Measurements from ENCODE around the gene ARL13B.

The ARL13B gene

GRCh38 chr3:94076055-94076454 is 96.1 kb downstream of the ARL13B start:
- no peak for TF ChIP-seq SIN3A (IDR thresholded peaks at IDR 0.05; ENCODE audit: borderline replicate concordance, insufficient read depth, low read length)
- no peak for TF ChIP-seq REST (IDR thresholded peaks at IDR 0.05; ENCODE audit: insufficient read depth in 1 of 2, low read depth in 2 of 2, low read length in 2 of 2)
- no peak for TF ChIP-seq FOXP2 (optimal IDR thresholded peaks at IDR 0.05; ENCODE audit: borderline replicate concordance, extremely low read depth, extremely low read length, insufficient read depth)
- TF ChIP-seq POLR2AphosphoS5 (IDR thresholded peaks at IDR 0.05; ENCODE audit: low read depth, low read length), result no peak
- TF ChIP-seq TAF1 (IDR thresholded peaks at IDR 0.05; ENCODE audit: borderline replicate concordance, insufficient read depth, low read length), result no peak

- TF ChIP-seq TAF1 (IDR thresholded peaks at IDR 0.05; ENCODE audit: borderline replicate concordance, insufficient read depth, low read length), result no peak
- TF ChIP-seq SIN3A (IDR thresholded peaks at IDR 0.05; ENCODE audit: borderline replicate concordance, insufficient read depth, low read length), result no peak
- no peak for TF ChIP-seq FOXP2 (optimal IDR thresholded peaks at IDR 0.05; ENCODE audit: borderline replicate concordance, extremely low read depth, extremely low read length, insufficient read depth)
- no peak for TF ChIP-seq POLR2AphosphoS5 (IDR thresholded peaks at IDR 0.05; ENCODE audit: low read depth, low read length)
- no peak for TF ChIP-seq REST (IDR thresholded peaks at IDR 0.05; ENCODE audit: insufficient read depth in 1 of 2, low read depth in 2 of 2, low read length in 2 of 2)
Measured at GRCh38 chr3:94081884-94082283, 101.9 kb downstream of the ARL13B start.

DNA sequence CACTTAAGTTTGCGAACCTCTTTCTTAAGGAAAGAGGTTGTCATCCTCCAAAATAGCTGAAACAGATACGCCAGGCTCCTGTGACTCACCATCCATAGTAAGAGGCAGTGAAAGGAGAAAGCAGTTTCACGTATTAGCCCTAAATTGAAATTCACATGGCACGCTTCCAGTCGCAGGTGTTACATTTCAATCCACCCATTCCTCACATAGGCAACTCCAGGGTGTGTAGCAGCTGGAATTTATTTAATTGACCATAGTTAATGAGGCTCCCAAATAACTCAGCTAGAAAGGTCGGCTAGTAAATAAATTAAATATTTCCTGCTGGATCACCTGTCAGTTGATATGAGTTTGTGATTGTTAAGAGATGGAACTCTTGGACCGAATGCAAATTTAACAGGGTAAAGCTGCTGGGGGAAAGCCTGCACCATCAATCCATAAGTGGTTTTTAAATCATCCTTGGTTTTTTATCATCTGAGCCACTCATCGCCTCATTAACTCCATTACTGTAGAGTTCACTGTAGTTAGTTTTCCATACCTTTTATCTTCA is 102.5 kb downstream of the ARL13B start:
- TF ChIP-seq TAF1 (IDR thresholded peaks at IDR 0.05; ENCODE audit: borderline replicate concordance, insufficient read depth, low read length) (no peak), SIN3A (IDR thresholded peaks at IDR 0.05; ENCODE audit: borderline replicate concordance, insufficient read depth, low read length) (no peak), POLR2AphosphoS5 (IDR thresholded peaks at IDR 0.05; ENCODE audit: low read depth, low read length) (no peak), REST (IDR thresholded peaks at IDR 0.05; ENCODE audit: insufficient read depth in 1 of 2, low read depth in 2 of 2, low read length in 2 of 2) (no peak), FOXP2 (optimal IDR thresholded peaks at IDR 0.05; ENCODE audit: borderline replicate concordance, extremely low read depth, extremely low read length, insufficient read depth) (no peak)

DNA sequence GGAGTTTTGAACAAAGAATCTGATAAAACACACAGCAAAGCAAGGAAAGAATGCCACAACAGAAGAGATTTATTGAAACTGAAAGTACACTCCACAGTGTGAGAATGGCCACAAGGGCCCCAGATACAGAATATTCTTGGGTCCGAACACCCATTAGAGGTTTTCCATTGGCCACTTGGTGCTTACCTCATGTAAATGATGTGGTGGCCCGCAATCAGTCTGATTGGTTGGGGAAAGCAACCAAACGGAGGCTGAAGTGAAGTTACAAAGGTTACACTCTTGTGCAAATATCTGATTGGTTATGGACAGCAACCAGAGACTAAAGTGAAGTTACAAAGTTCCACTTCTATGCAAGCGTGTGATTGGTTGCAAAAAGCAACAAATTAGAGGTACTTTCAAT is 103.3 kb downstream of the ARL13B start:
- no peak for TF ChIP-seq SIN3A (IDR thresholded peaks at IDR 0.05; ENCODE audit: borderline replicate concordance, insufficient read depth, low read length)
- no peak for TF ChIP-seq TAF1 (IDR thresholded peaks at IDR 0.05; ENCODE audit: borderline replicate concordance, insufficient read depth, low read length)
- no peak for TF ChIP-seq POLR2AphosphoS5 (IDR thresholded peaks at IDR 0.05; ENCODE audit: low read depth, low read length)
- no peak for TF ChIP-seq FOXP2 (optimal IDR thresholded peaks at IDR 0.05; ENCODE audit: borderline replicate concordance, extremely low read depth, extremely low read length, insufficient read depth)
- no peak for TF ChIP-seq REST (IDR thresholded peaks at IDR 0.05; ENCODE audit: insufficient read depth in 1 of 2, low read depth in 2 of 2, low read length in 2 of 2)

- no peak for TF ChIP-seq REST (IDR thresholded peaks at IDR 0.05; ENCODE audit: insufficient read depth in 1 of 2, low read depth in 2 of 2, low read length in 2 of 2)
- no peak for TF ChIP-seq FOXP2 (optimal IDR thresholded peaks at IDR 0.05; ENCODE audit: borderline replicate concordance, extremely low read depth, extremely low read length, insufficient read depth)
- TF ChIP-seq POLR2AphosphoS5 (IDR thresholded peaks at IDR 0.05; ENCODE audit: low read depth, low read length), result no peak
- TF ChIP-seq TAF1 (IDR thresholded peaks at IDR 0.05; ENCODE audit: borderline replicate concordance, insufficient read depth, low read length), result no peak
- no peak for TF ChIP-seq SIN3A (IDR thresholded peaks at IDR 0.05; ENCODE audit: borderline replicate concordance, insufficient read depth, low read length)
Measured at GRCh38 chr3:94089126-94089525, 109.2 kb downstream of the ARL13B start.
